Chondrocyte (in vitro differentiated cells): ENCODE results near the gene KCNQ1. TPM values are rescaled to one million over a fixed set of nuclear protein-coding genes. Genes with fewer than 3 reads are reported as not detected.
A peak's percentile ranks its signal among the peaks of the same experiment; 100 is the strongest.

Experiments used
- DNase-seq: peaks from one replicate; pipeline ENCODE4 v3.0.0; 2021; ENCODE audit warnings: mixed read lengths, low spot score
- H3K27ac Mint-ChIP-seq: one replicate; pipeline ENCODE4 v1.8.0; 2021; ENCODE audit warnings: mild to moderate bottlenecking, moderate library complexity, mixed read lengths; ENCODE audit not compliant: unreplicated experiment
- H3K27me3 Mint-ChIP-seq: 2 replicates; pipeline ENCODE4 v1.8.0; 2021; ENCODE audit warnings: low read depth, mixed read lengths
- H3K36me3 Mint-ChIP-seq: 2 replicates; pipeline ENCODE4 v1.8.0; 2021; ENCODE audit warnings: low read depth, mixed read lengths
- H3K4me1 Mint-ChIP-seq: 2 replicates; pipeline ENCODE4 v1.8.0; 2021; ENCODE audit warnings: low read depth, mild to moderate bottlenecking, mixed read lengths
- H3K4me3 Mint-ChIP-seq: one replicate; pipeline ENCODE4 v1.8.0; 2021; ENCODE audit warnings: mild to moderate bottlenecking, moderate library complexity, mixed read lengths; ENCODE audit not compliant: unreplicated experiment
- H3K9me3 Mint-ChIP-seq: 2 replicates; pipeline ENCODE4 v1.8.0; 2021; ENCODE audit warnings: low read depth, mixed read lengths
- total RNA-seq: library from RNA; stranded (reverse); gene quantifications from 3 replicates; pipeline ENCODE4 v1.2.1, GENCODE V29; 2021
- TF ChIP-seq, protein P1 (sequence below): fragments of 200-600 bp; sonication (generic); IDR thresholded peaks from 2 replicates; pipeline ENCODE4 v1.5.0; 2021; ENCODE audit warnings: antibody characterized with exemption, mild to moderate bottlenecking, moderate library complexity

Gene KCNQ1
- total RNA-seq, 1 donor from 2014 or later: not detected

DNA sequence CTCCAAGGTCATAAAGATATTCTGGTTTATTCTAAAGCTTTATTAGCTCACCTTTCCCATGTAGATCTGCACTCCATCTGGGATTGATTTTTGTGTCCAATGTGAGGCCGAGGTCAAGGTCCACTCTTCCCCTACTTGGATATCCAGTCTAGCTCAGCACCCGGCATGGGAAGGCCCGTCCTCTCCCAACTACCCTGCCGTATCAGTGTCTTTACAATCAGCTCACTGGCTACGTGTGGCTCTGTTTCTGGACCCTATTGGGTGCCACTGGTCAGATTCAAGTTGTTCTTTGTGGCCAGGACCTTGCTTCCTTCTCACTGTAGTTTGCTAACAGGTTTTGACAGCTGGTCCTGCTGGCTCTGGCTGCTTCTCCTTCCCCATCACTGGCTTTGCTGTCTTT lies 224.1 kb downstream of the KCNQ1 start:
- TF ChIP-seq, protein P1, sequence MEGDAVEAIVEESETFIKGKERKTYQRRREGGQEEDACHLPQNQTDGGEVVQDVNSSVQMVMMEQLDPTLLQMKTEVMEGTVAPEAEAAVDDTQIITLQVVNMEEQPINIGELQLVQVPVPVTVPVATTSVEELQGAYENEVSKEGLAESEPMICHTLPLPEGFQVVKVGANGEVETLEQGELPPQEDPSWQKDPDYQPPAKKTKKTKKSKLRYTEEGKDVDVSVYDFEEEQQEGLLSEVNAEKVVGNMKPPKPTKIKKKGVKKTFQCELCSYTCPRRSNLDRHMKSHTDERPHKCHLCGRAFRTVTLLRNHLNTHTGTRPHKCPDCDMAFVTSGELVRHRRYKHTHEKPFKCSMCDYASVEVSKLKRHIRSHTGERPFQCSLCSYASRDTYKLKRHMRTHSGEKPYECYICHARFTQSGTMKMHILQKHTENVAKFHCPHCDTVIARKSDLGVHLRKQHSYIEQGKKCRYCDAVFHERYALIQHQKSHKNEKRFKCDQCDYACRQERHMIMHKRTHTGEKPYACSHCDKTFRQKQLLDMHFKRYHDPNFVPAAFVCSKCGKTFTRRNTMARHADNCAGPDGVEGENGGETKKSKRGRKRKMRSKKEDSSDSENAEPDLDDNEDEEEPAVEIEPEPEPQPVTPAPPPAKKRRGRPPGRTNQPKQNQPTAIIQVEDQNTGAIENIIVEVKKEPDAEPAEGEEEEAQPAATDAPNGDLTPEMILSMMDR: no peak
- peaks cover 9% of the 10 kb centered on the region for H3K36me3 Mint-ChIP-seq
- peak; percentile 32 for DNase-seq
- H3K4me3 Mint-ChIP-seq: no peak overlapping the region
- no peak overlapping the region for H3K27ac Mint-ChIP-seq
- peaks cover 5% of the 10 kb centered on the region for H3K4me1 Mint-ChIP-seq
- H3K27me3 Mint-ChIP-seq: no peaks in the 10 kb centered on the region
- H3K9me3 Mint-ChIP-seq: no peaks in the 10 kb centered on the region

DNA sequence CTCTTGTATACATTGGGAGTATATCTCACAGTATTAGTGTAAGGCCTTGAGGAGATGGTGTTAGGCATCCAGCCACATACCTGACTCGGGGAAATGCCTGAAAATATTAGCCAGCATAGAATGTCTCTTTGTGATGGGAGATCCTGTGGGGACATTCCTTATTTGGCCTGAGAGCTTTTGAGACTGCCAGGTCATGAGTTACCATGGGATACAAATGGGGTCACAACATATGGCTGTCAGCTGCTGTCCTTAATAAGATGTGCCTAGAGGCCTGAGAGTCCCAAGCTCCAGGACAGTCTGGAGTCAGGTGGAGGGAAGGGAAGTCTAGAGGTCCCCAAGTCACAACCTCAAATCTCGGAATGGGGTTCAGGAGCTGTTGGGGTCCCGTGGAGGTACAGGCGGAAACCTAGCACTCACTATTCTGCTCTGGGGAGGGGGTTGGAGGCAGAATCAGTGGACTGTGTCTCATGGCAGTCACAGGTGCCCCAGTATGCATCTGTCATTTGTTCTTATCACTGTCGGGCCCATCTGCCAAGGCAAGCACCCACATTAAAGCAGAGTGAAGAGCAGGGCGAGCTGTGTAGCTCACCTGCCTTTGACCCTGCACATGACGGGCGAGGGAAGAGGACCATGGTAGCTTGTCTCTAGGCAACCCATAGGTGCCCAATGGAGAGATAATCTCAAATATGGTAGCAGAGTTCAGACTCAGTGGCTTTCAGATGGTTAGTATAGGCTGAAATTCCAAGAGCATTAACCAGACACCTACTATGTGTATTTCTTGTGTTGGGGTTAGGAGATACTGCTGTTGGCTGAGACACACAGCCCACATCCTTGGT lies 225.0 kb downstream of the KCNQ1 start:
- Mint-ChIP-seq H3K4me3 (no peak overlapping the region), H3K9me3 (no peaks in the 10 kb centered on the region), H3K4me1 (peaks cover 12% of the 10 kb centered on the region), H3K27ac (no peak overlapping the region), H3K27me3 (no peaks in the 10 kb centered on the region), H3K36me3 (peaks cover 6% of the 10 kb centered on the region)
- TF ChIP-seq, protein P1: no peak
- DNase-seq: peak; percentile 56

DNA sequence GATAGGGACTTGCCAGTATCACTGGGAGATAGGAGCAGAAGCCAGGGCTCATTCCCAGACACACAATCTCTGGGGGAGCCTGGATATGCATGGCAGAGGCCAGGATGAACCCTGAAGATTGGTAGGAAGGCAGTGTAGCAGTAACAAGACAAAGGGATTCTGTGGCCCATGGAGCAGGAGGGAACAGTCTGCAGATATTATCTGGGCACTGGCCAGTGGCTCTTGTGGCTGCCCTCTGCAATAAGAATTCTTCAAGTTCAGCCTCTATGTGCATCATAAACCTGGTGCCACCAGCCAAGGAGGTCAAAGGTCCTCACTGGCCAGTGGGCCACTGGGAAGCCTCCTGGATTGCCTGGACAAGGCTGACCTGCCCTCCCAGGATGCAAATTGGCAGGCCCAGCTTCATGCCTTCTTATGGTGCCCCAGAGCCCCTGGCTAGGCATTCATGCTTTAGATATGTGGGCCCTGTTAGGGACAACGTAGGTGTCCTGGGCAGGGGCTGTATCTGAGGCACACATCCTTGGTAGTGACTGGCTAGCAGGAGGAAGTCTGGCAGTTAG lies 225.8 kb downstream of the KCNQ1 start:
- Mint-ChIP-seq H3K9me3 (no peaks in the 10 kb centered on the region), H3K4me3 (no peak overlapping the region), H3K4me1 (peaks cover 19% of the 10 kb centered on the region), H3K36me3 (peaks cover 6% of the 10 kb centered on the region), H3K27me3 (no peaks in the 10 kb centered on the region), H3K27ac (no peak overlapping the region)
- DNase-seq: peak; percentile 34
- TF ChIP-seq, protein P1: no peak

DNA sequence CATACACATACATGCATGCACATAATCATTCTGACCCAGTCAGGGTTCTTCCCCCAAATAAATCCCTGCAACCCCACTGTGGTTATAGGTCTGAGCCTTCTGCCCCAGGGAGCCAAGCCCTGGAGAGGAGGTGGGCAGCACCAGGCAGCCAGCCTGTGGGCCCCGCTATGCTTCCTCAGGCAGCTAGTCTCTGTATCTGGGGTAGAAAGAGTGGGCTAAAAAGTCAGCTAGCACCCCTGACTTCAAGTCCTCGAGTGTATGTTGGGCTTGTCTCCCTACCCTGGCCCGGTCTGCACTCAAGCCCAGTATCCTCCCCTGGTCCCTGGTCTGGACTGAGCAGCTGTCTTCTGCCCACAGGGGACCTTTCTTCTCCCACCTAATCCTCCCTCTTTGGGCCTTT lies 226.9 kb downstream of the KCNQ1 start:
- H3K4me3 Mint-ChIP-seq: no peak overlapping the region
- H3K27me3 Mint-ChIP-seq: no peaks in the 10 kb centered on the region
- peak; percentile 38 for DNase-seq
- TF ChIP-seq, protein P1: no peak
- peaks cover 27% of the 10 kb centered on the region for H3K4me1 Mint-ChIP-seq
- peaks cover 6% of the 10 kb centered on the region for H3K36me3 Mint-ChIP-seq
- H3K9me3 Mint-ChIP-seq: no peaks in the 10 kb centered on the region
- no peak overlapping the region for H3K27ac Mint-ChIP-seq

DNA sequence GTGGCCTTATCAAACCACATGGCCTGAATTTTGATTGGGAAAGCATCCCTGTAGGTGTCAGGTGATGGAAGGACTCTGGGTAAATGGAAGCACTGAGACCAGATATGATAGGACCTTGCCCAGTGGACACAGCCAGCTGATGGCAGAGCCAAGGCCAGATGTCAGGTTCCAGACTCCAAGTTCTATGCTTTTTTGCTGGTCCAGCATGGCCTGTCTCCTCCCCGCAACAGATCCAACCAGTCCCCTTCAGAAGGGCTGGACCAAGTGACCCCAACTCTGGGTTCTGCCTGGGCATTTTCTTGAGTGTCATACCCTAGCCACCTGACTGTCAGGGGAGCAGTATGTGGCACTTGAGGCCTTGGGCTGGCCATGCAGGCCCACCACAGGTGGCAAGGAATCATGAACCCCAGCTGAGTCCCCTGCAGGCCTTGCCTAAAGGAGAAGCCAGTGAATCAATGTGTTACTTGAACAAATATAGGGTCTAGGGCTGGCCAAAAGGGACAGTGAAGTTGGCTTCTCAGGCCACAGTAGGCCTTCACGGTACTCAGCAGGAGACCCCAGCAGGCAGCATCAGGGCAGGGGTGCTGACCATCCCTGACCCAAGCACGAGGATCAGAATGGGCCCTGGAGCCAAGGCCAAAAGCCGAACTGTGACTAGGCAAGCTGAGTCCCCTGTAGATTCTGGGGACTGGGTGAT lies 227.9 kb downstream of the KCNQ1 start:
- Mint-ChIP-seq H3K27me3 (no peaks in the 10 kb centered on the region), H3K4me1 (peaks cover 30% of the 10 kb centered on the region), H3K36me3 (peaks cover 6% of the 10 kb centered on the region), H3K4me3 (no peak overlapping the region), H3K9me3 (no peaks in the 10 kb centered on the region), H3K27ac (no peak overlapping the region)
- TF ChIP-seq, protein P1: no peak
- DNase-seq: peak; percentile 32
